SK-N-SH (cell line): ENCODE measurements around the gene ATG2A. TPM values are rescaled to one million over a fixed set of nuclear protein-coding genes. Genes with fewer than 3 reads are reported as not detected.

Experiments used
- CTCF ChIA-PET: fragments of 300-600, 350-600 bp; formaldehyde crosslinking; extraction: SDS; loops from one replicate; lab custom pipeline; 2021; lab: Yijun Ruan, JAX
- POLR2A ChIA-PET: fragments of 350-600 bp; sonication (Branson Sonifier 250); formaldehyde crosslinking; extraction: SDS; loops from one replicate; lab custom pipeline; 2020; ENCODE audit warnings: antibody characterized with exemption, inconsistent platforms; lab: Yijun Ruan, JAX
- DNase-seq: peaks from one replicate; pipeline ENCODE4 v3.0.0; 2012
- H2AFZ ChIP-seq: fragments of 200-600 bp; sonication (generic); 2 replicates; pipeline ENCODE4 v1.8.1; 2016; ENCODE audit warnings: antibody characterized with exemption, mild to moderate bottlenecking, low read depth
- H3F3A ChIP-seq: fragments of 200-600 bp; sonication (generic); replicated peaks from 2 replicates; pipeline ENCODE3; 2016; ENCODE audit warnings: antibody characterized with exemption, mild to moderate bottlenecking; ENCODE audit not compliant: insufficient read depth
- H3K27ac ChIP-seq, 2 experiments: fragments of 200-500 bp in 1 of 2; fragments of 200-600 bp in 1 of 2; sonication (Bioruptor generic) in 1 of 2; sonication (generic), shearing (Covaris generic) in 1 of 2; 2 replicates each; pipeline versions ENCODE4 v1.5.1 to v1.6.1; 2014 to 2016; ENCODE audit warnings: low read depth in 2 of 2, inconsistent platforms in 1 of 2, low read length in 1 of 2, mild to moderate bottlenecking in 1 of 2, mixed read lengths in 1 of 2
- H3K27me3 ChIP-seq: fragments of 200-600 bp; sonication (generic), shearing (Covaris generic); 2 replicates; pipeline ENCODE4 v1.6.1; 2016; ENCODE audit warnings: mixed run types; ENCODE audit not compliant: insufficient read depth
- H3K36me3 ChIP-seq, 2 experiments: fragments of 200-500 bp in 1 of 2; fragments of 200-600 bp in 1 of 2; sonication (Bioruptor generic) in 1 of 2; sonication (generic) in 1 of 2; replicated peaks in 1 of 2; 2 replicates each; pipeline versions ENCODE3 to v1.5.1; 2014 to 2016; ENCODE audit warnings: low read length in 1 of 2, mild to moderate bottlenecking in 1 of 2; ENCODE audit not compliant: insufficient read depth in 2 of 2, control insufficient read depth in 1 of 2
- H3K4me1 ChIP-seq, 2 experiments: fragments of 200-500 bp in 1 of 2; fragments of 200-600 bp in 1 of 2; sonication (Bioruptor generic) in 1 of 2; sonication (generic), shearing (Covaris generic) in 1 of 2; 2 replicates each; pipeline versions ENCODE4 v1.5.1 to v1.6.1; 2014 to 2016; ENCODE audit warnings: low read depth in 1 of 2, low read length in 1 of 2, mixed run types in 1 of 2; ENCODE audit not compliant: insufficient read depth in 2 of 2, control insufficient read depth in 1 of 2
- H3K4me2 ChIP-seq: fragments of 200-600 bp; sonication (generic), shearing (Covaris generic); 2 replicates; pipeline ENCODE4 v1.6.1; 2017; ENCODE audit warnings: mixed run types
- H3K4me3 ChIP-seq, 2 experiments: fragments of 200-500 bp in 1 of 2; fragments of 200-600 bp in 1 of 2; sonication (Bioruptor generic) in 1 of 2; sonication (generic), shearing (Covaris generic) in 1 of 2; 2 replicates each; pipeline versions ENCODE4 v1.5.1 to v1.8.1; 2014 to 2016; ENCODE audit warnings: low read depth in 2 of 2, inconsistent platforms in 1 of 2, low read length in 1 of 2, mild to moderate bottlenecking in 1 of 2, mixed read lengths in 1 of 2, moderate library complexity in 1 of 2
- H3K79me2 ChIP-seq: fragments of 200-600 bp; sonication (generic); 2 replicates; pipeline ENCODE4 v1.8.1; 2017; ENCODE audit warnings: mild to moderate bottlenecking; ENCODE audit not compliant: insufficient read depth
- H3K9ac ChIP-seq: fragments of 200-600 bp; sonication (generic); 2 replicates; pipeline ENCODE4 v1.6.1; 2017; ENCODE audit warnings: mixed run types
- H3K9me2 ChIP-seq: fragments of 200-600 bp; sonication (generic); 2 replicates; pipeline ENCODE4 v1.6.1; 2017; ENCODE audit warnings: mixed run types
- H3K9me3 ChIP-seq: fragments of 200-600 bp; sonication (generic); 2 replicates; pipeline ENCODE4 v1.6.1; 2017; ENCODE audit warnings: mixed run types, mild to moderate bottlenecking, moderate library complexity
- H4K20me1 ChIP-seq: fragments of 200-600 bp; sonication (generic); 2 replicates; pipeline ENCODE4 v1.6.1; 2017; ENCODE audit warnings: mild to moderate bottlenecking, mixed run types; ENCODE audit not compliant: insufficient read depth
- FOSL2 ChIP-seq: IDR thresholded peaks from 2 replicates; pipeline ENCODE4 v1.4.0; 2012; ENCODE audit warnings: low read depth, mild to moderate bottlenecking, moderate library complexity, borderline replicate concordance
- GABPA ChIP-seq: IDR thresholded peaks from 2 replicates; pipeline ENCODE4 v1.4.0; 2012; ENCODE audit warnings: low read depth, mild to moderate bottlenecking
- NFIC ChIP-seq: IDR thresholded peaks from 2 replicates; pipeline ENCODE4 v1.4.0; 2012; ENCODE audit warnings: borderline replicate concordance
- POLR2AphosphoS5 ChIP-seq: IDR thresholded peaks from 2 replicates; pipeline ENCODE4 v1.6.1; 2012; ENCODE audit warnings: low read depth, low read length
- RAD21 ChIP-seq: IDR thresholded peaks from 2 replicates; pipeline ENCODE4 v1.6.1; 2012; ENCODE audit warnings: mild to moderate bottlenecking, low read length
- TCF12 ChIP-seq: IDR thresholded peaks from 2 replicates; pipeline ENCODE4 v1.4.0; 2012
- WGBS: methylation state at CpG from one replicate; pipeline ENCODE4 v1.1.6; 2017; ENCODE audit warnings: low lambda C conversion rate; 5-methylcytosine and 5-hydroxymethylcytosine counted together
- polyA plus RNA-seq, 3 experiments: library from polyadenylated mRNA; depleted of rRNA; stranded (reverse); fragments of >200 nt; gene quantifications; 2 replicates each; pipeline ENCODE4 v1.2.3, GENCODE V29; 2012
- TF ChIP-seq, protein P1 (sequence below): IDR thresholded peaks from 2 replicates; pipeline ENCODE4 v1.4.0; 2012; ENCODE audit warnings: low read depth
- TF ChIP-seq, protein P2 (sequence below): IDR thresholded peaks from 2 replicates; pipeline ENCODE4 v1.6.1; 2012; ENCODE audit warnings: mild to moderate bottlenecking, low read depth, low read length, moderate library complexity
- TF ChIP-seq, protein P3 (sequence below): IDR thresholded peaks from 2 replicates; pipeline ENCODE4 v1.4.0; 2012; ENCODE audit warnings: low read depth, borderline replicate concordance

ATG2A gene
- polyA plus RNA-seq, 1 of the 3 experiments (the other 2 are of a cell fraction), result 7.1 TPM

DNA sequence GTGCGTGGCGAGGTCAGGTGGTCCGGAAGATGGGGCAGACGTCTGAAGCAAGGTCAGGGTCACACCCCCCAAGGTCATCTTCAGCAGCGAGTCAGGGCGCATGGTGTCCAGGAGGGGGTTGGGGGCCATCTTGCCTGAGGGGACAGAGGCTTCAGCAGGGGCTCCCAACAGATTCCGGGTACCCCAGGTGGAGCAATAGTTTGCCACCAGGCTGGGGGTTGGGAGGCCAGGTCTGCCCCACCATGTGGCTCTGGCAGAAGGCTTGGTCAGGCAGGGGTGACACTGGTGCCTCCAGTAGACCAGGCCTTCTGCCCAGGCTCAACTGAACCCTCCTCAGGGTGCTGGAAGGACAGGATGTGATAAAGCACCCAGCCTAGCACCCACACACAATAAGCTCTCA is 5.9 kb downstream of the ATG2A start:
- Histone ChIP-seq H3K9ac (no peak overlapping the region), H3K36me3 (peaks cover 0 to 65% of the 10 kb centered on the region in 2 experiments), H3K9me2 (no peaks in the 10 kb centered on the region), H3K4me3 (no peak overlapping the region), H3K27ac (no peak overlapping the region), H3K4me2 (no peak overlapping the region), H3K27me3 (no peaks in the 10 kb centered on the region), H2AFZ (no peak overlapping the region)
- WGBS, result 89% methylated on average over 5 of the region's 7 CpGs
- DNase-seq, result no peak
- TF ChIP-seq RAD21 (no peak), FOSL2 (no peak), NFIC (no peak)
- TF ChIP-seq, all 33 proteins: peak for 0
- ChIA-PET POLR2A (no interaction called here), CTCF (interaction anchor here (0.7 kb wide), 1 partner anchor 23 kb away, joined by 3 read pairs; no protein-coding TSS in a partner anchor)
- Histone ChIP-seq H3K9me3 (no peaks in the 10 kb centered on the region), H4K20me1 (no peaks in the 10 kb centered on the region), H3K4me1 (peaks cover 5 to 7% of the 10 kb centered on the region in 2 experiments; a peak in 2 of 4 replicates), H3F3A (no peaks in the 10 kb centered on the region), H3K79me2 (peaks cover 8% of the 10 kb centered on the region; the same call in 1 of the 2 replicates)

DNA sequence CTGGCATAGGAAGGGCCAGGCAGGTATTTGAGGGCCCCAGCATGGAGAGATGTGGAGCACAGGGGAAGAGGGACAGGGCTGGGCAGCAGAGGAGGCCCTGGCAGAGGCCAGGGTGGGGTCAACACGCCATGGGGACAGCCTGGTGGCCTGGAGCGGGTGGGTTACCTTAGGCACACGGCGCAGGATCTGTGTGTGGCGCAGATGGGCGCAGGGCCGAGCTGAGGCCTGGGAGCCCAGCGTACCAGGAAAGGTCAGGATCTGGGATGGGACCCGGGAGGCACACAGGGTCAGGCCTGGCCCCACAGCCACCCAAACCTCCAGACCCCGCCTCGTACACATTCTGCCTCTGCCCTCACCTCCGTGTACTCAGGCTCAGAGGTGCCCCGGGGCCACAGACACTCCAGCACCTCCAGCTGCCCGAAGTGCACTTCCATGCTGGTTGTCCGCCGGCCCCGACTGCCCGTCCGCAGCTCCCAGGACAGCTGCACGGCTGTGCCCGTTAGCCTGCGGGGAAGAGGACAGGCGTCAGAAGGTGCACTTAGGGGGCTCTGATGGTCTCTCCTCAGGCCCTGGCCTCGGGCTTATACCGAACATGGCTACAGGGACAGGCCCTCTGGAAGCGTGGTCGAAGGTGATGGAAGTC is 6.4 kb downstream of the ATG2A start:
- H2AFZ ChIP-seq, result no peak overlapping the region
- CTCF ChIA-PET, result interaction anchor here (0.6 to 1.3 kb wide), 3 partner anchors 11 to 207 kb away, joined by 3 read pairs; partner anchors contain the start of gene ZNHIT2
- DNase-seq, result no peak
- H3K27ac ChIP-seq, result no peak overlapping the region
- WGBS, result 92% methylated on average over 14 of the region's 27 CpGs
- no peak overlapping the region for H3K4me2 ChIP-seq
- POLR2A ChIA-PET, result no interaction called here
- no peaks in the 10 kb centered on the region for H4K20me1 ChIP-seq
- no peak overlapping the region for H3K9ac ChIP-seq
- H3K9me2 ChIP-seq, result no peaks in the 10 kb centered on the region
- no peaks in the 10 kb centered on the region for H3F3A ChIP-seq
- peaks cover 2% of the 10 kb centered on the region; the same call in 1 of the 2 replicates for H3K79me2 ChIP-seq
- TF ChIP-seq, protein P1, sequence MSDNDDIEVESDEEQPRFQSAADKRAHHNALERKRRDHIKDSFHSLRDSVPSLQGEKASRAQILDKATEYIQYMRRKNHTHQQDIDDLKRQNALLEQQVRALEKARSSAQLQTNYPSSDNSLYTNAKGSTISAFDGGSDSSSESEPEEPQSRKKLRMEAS, result no peak
- no peak for TF ChIP-seq POLR2AphosphoS5
- no peak for TF ChIP-seq GABPA
- TF ChIP-seq, protein P2, sequence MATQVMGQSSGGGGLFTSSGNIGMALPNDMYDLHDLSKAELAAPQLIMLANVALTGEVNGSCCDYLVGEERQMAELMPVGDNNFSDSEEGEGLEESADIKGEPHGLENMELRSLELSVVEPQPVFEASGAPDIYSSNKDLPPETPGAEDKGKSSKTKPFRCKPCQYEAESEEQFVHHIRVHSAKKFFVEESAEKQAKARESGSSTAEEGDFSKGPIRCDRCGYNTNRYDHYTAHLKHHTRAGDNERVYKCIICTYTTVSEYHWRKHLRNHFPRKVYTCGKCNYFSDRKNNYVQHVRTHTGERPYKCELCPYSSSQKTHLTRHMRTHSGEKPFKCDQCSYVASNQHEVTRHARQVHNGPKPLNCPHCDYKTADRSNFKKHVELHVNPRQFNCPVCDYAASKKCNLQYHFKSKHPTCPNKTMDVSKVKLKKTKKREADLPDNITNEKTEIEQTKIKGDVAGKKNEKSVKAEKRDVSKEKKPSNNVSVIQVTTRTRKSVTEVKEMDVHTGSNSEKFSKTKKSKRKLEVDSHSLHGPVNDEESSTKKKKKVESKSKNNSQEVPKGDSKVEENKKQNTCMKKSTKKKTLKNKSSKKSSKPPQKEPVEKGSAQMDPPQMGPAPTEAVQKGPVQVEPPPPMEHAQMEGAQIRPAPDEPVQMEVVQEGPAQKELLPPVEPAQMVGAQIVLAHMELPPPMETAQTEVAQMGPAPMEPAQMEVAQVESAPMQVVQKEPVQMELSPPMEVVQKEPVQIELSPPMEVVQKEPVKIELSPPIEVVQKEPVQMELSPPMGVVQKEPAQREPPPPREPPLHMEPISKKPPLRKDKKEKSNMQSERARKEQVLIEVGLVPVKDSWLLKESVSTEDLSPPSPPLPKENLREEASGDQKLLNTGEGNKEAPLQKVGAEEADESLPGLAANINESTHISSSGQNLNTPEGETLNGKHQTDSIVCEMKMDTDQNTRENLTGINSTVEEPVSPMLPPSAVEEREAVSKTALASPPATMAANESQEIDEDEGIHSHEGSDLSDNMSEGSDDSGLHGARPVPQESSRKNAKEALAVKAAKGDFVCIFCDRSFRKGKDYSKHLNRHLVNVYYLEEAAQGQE, result no peak
- TF ChIP-seq NFIC, result no peak
- no peak for TF ChIP-seq TCF12
- TF ChIP-seq, protein P3, sequence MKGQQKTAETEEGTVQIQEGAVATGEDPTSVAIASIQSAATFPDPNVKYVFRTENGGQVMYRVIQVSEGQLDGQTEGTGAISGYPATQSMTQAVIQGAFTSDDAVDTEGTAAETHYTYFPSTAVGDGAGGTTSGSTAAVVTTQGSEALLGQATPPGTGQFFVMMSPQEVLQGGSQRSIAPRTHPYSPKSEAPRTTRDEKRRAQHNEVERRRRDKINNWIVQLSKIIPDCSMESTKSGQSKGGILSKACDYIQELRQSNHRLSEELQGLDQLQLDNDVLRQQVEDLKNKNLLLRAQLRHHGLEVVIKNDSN, result no peak
- H3K9me3 ChIP-seq, result no peaks in the 10 kb centered on the region
- peaks cover 0 to 71% of the 10 kb centered on the region in 2 experiments for H3K36me3 ChIP-seq
- H3K27me3 ChIP-seq, result no peaks in the 10 kb centered on the region
- no peak overlapping the region for H3K4me3 ChIP-seq
- peaks cover 0 to 1% of the 10 kb centered on the region in 2 experiments; a peak in 1 of 4 replicates for H3K4me1 ChIP-seq
